Measurements from ENCODE around the gene UBA6.

UBA6 gene

DNA sequence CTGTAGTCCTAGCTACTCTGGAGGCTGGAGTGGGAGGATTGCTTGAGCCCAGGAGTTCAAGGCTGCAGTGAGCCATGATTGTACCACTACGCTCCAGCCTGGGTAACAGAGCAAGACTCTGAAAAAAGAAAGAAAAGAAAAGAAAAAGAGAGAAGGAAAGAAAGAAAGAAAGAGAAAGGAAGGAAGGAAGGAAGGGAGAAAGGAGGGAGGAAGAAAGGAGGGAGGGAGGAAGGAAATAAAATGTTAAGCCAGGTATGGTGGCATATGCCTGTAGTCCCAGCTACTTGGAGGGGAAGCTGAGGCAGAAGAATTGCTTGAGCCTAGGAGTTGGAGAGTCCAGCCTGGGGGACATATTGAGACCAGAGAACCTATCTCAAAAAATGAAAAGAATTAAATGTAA, 130.4 kb downstream of the UBA6 start:
- no peak overlapping the region for H3K27ac ChIP-seq
- intact Hi-C loops (cut with DNase I; ENCODE audit: low total_unique reads): no loop called here
- H3K9me3 ChIP-seq: no peaks in the 10 kb centered on the region
- no peak overlapping the region for H3K4me3 ChIP-seq
- no peaks in the 10 kb centered on the region for H3K4me1 ChIP-seq
- TF ChIP-seq, protein P1, sequence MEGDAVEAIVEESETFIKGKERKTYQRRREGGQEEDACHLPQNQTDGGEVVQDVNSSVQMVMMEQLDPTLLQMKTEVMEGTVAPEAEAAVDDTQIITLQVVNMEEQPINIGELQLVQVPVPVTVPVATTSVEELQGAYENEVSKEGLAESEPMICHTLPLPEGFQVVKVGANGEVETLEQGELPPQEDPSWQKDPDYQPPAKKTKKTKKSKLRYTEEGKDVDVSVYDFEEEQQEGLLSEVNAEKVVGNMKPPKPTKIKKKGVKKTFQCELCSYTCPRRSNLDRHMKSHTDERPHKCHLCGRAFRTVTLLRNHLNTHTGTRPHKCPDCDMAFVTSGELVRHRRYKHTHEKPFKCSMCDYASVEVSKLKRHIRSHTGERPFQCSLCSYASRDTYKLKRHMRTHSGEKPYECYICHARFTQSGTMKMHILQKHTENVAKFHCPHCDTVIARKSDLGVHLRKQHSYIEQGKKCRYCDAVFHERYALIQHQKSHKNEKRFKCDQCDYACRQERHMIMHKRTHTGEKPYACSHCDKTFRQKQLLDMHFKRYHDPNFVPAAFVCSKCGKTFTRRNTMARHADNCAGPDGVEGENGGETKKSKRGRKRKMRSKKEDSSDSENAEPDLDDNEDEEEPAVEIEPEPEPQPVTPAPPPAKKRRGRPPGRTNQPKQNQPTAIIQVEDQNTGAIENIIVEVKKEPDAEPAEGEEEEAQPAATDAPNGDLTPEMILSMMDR (IDR thresholded peaks at IDR 0.05): no peak
- no peaks in the 10 kb centered on the region for H3K27me3 ChIP-seq
- DNase-seq: no peak
- no peaks in the 10 kb centered on the region for H3K36me3 ChIP-seq

DNA sequence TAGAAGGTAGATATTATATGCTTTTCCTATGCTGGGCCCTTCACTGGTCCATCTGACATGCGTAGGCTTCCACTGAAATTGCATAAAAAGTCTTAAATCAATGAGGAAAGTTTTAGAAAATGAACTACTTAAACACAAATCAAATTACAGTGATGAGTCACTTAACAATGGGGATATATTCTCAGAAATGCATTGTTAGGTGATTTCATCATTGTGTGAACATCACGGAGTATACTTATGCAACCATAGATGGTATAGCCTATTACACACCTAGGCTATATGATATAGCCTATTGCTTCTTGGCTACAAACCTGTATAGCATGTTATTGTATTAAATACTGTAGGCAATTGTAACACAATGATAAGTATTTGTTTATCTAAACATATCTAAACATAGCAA, 132.1 kb downstream of the UBA6 start:
- intact Hi-C loops (cut with DNase I; ENCODE audit: low total_unique reads): no loop called here
- no peak for DNase-seq
- TF ChIP-seq, protein P1 (IDR thresholded peaks at IDR 0.05): no peak
- no peak overlapping the region for H3K27ac ChIP-seq
- H3K4me1 ChIP-seq: no peaks in the 10 kb centered on the region
- H3K36me3 ChIP-seq: no peaks in the 10 kb centered on the region
- H3K9me3 ChIP-seq: no peaks in the 10 kb centered on the region
- no peak overlapping the region for H3K4me3 ChIP-seq
- H3K27me3 ChIP-seq: no peaks in the 10 kb centered on the region

DNA sequence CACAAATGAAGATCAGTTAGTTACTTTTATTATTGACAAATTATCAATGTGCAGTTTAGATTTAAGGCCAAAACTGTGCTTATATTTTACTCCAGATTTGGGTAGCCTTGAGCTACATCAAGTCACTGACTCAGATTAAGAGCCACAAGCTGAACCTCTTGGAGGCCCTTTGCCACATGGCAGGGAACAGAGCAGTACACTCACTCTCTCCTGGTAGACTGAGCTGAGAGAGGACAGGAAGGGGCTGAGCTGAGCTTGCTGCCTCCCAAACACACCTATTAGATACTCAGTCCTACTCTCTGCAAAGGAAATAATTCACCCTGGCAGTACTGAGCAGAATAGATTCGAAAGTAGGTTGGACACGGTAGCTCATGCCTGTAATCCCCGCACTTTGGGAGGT, 134.6 kb downstream of the UBA6 start:
- intact Hi-C loops (cut with DNase I; ENCODE audit: low total_unique reads): no loop called here
- TF ChIP-seq, protein P1 (IDR thresholded peaks at IDR 0.05): no peak
- Histone ChIP-seq H3K4me3 (no peak overlapping the region), H3K27ac (no peak overlapping the region), H3K27me3 (no peaks in the 10 kb centered on the region), H3K36me3 (no peaks in the 10 kb centered on the region), H3K4me1 (no peaks in the 10 kb centered on the region), H3K9me3 (no peaks in the 10 kb centered on the region)
- DNase-seq: no peak

DNA sequence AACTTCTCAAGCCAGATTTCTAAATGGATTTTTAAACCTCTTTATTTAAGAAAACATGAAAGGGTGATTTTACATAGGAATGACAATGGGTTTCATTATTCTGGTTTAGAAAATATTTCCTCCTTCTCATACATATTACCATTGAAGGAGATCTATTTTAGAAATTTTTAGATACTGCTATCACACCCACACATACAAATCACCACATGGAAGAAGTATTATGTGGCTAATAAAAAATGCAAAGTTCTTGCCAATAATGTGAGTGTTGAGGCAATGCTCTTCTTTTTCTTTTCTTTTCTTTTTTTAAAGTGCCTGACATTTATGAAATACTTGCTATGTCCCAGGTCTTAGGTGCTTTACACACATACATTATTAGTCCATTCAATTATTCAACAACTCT, 135.7 kb downstream of the UBA6 start:
- TF ChIP-seq, protein P1 (IDR thresholded peaks at IDR 0.05): no peak
- no peaks in the 10 kb centered on the region for H3K27me3 ChIP-seq
- no peaks in the 10 kb centered on the region for H3K36me3 ChIP-seq
- no peak overlapping the region for H3K4me3 ChIP-seq
- no peak overlapping the region for H3K27ac ChIP-seq
- no peak for DNase-seq
- no peaks in the 10 kb centered on the region for H3K4me1 ChIP-seq
- intact Hi-C loops (cut with DNase I; ENCODE audit: low total_unique reads): no loop called here
- no peaks in the 10 kb centered on the region for H3K9me3 ChIP-seq

Data from tibial artery (tissue), 4 donors.